ENCODE measurements around the gene PBRM1.

GRCh38 chr3:52574056-52574965, 111.4 kb downstream of the PBRM1 start:
- TF ChIP-seq TAF1 (IDR thresholded peaks at IDR 0.05; ENCODE audit: borderline replicate concordance, low read depth, low read length) (no peak), POLR2A (IDR thresholded peaks at IDR 0.05; ENCODE audit: low read depth, low read length) (no peak), POLR2AphosphoS5 (IDR thresholded peaks at IDR 0.05; ENCODE audit: low read depth, low read length) (no peak)
